Body of pancreas (tissue), 4 donors: ENCODE data around the gene ZNF791. TPM values are rescaled to one million over a fixed set of nuclear protein-coding genes. Genes with fewer than 3 reads are reported as not detected.
A peak's percentile ranks its signal among the peaks of the same experiment; 100 is the strongest.

Experiments used
- ATAC-seq: fragments of 150-250 bp; one replicate; pipeline ENCODE4 v1.9.1; 2016
- DNase-seq, 4 donors: peaks; one replicate each; pipeline ENCODE4 v3.0.0-alpha.2; 2019
- H3K27ac ChIP-seq, 4 donors: fragments of 200-600 bp; sonication (generic); 1 replicate in 3 of 4; 2 replicates in 1 of 4; pipeline versions ENCODE4 v1.5.1 to v1.6.1; 2016 to 2019; ENCODE audit warnings: mild to moderate bottlenecking in 1 of 4, mixed read lengths in 1 of 4, moderate library complexity in 1 of 4
- H3K27me3 ChIP-seq, 2 donors: fragments of 200-600 bp; sonication (generic); one replicate each; pipeline ENCODE4 v1.6.0; 2016; ENCODE audit warnings: mild to moderate bottlenecking in 1 of 2
- H3K36me3 ChIP-seq, 2 donors: fragments of 200-600 bp; sonication (generic); replicated peaks in 1 of 2; 2 replicates each; pipeline ENCODE4 v1.5.1; 2016; ENCODE audit warnings: low read depth in 2 of 2; ENCODE audit not compliant: insufficient read depth in 1 of 2
- H3K4me1 ChIP-seq: fragments of 200-600 bp; sonication (generic); one replicate; pipeline ENCODE4 v1.6.0; 2016
- H3K4me3 ChIP-seq, 2 donors: fragments of 200-600 bp; sonication (generic); 1 replicate in 1 of 2; 2 replicates in 1 of 2; pipeline ENCODE4 v1.5.1; 2016 to 2019
- H3K9me3 ChIP-seq, 3 donors: fragments of 200-600 bp; sonication (generic); 1 replicate in 2 of 3; 2 replicates in 1 of 3; pipeline ENCODE4 v1.5.1; 2016
- CTCF ChIP-seq, 7 experiments: fragments of 450-650 bp in 4 of 7; fragments of 200-600 bp in 3 of 7; sonication (generic) in 3 of 7; IDR thresholded peaks; one replicate each; pipeline ENCODE4 v1.5.1; 2016 to 2019; ENCODE audit warnings: antibody characterized with exemption in 7 of 7
- POLR2A ChIP-seq, 3 donors: fragments of 450-650 bp; IDR thresholded peaks; one replicate each; pipeline ENCODE4 v1.6.1; 2016; ENCODE audit warnings: antibody characterized with exemption in 3 of 3, mild to moderate bottlenecking in 2 of 3
- WGBS, 2 donors: methylation state at CpG; one replicate each; pipeline ENCODE4 v1.1.5; 2017; 5-methylcytosine and 5-hydroxymethylcytosine counted together
- intact Hi-C: fragments of 100-400 bp; cut with DNase I; formaldehyde crosslinking; loops from one replicate; pipeline ENCODE4 v1.15.1; 2023
- total RNA-seq, 2 donors: library from RNA; depleted of rRNA; stranded (reverse); fragments of >200 nt; gene quantifications; one replicate each; pipeline ENCODE4 v1.1.0, GENCODE V29; 2016

Gene ZNF791
- total RNA-seq, 2 donors from 2014 or later, result 9.9 to 16.9 TPM

DNA sequence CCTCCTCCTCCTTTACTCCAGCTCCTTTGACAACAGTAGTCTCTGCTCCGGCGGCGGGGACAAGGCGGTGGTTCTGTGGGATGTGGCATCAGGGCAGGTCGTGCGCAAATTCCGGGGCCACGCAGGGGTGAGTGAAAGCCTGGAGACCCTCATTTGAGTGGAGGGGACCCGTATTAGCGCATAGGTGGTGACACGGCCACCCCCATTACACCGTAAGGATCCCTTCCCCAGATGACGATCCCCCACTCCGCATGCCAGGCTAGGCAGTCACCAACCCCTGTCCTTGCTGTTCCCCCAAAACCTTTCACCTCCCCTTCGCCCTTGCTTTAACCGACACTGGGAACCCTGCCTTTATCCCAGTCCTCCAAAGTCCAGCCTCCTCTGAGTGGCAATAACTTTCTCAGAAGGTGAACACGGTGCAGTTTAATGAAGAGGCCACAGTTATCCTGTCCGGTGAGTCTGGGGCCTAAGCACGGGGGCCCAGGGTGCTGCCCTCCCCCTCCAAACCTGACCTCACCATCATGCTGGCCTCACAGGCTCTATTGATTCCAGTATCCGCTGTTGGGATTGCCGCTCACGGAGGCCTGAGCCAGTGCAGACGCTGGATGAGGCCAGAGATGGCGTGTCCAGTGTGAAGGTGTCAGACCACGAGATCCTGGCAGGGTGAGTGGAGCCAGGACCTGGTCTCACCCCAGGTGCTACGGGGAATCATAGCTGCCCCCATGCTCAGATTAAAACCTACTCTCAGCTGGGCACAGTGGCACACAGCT is 59.6 kb downstream of the ZNF791 start:
- H3K4me1 ChIP-seq, result peaks cover 49% of the 10 kb centered on the region
- ATAC-seq, result no peak
- H3K27ac ChIP-seq, result peak overlapping the region in 3 of 4 donors; percentile 92 to 97 (median 93)
- no peaks in the 10 kb centered on the region for H3K27me3 ChIP-seq
- H3K9me3 ChIP-seq, result no peaks in the 10 kb centered on the region
- peaks cover 0 to 9% of the 10 kb centered on the region in 2 donors for H3K36me3 ChIP-seq
- TF ChIP-seq CTCF (IDR thresholded peaks at IDR 0.05), result no peak
- TF ChIP-seq POLR2A (IDR thresholded peaks at IDR 0.05), result no peak
- DNase-seq, result no peak
- intact Hi-C loops, result no loop called here
- 28 to 31% methylated on average over 18 to 26 of the region's 26 CpGs for WGBS, 2 donors
- H3K4me3 ChIP-seq, result peak overlapping the region; percentile 87 to 98

DNA sequence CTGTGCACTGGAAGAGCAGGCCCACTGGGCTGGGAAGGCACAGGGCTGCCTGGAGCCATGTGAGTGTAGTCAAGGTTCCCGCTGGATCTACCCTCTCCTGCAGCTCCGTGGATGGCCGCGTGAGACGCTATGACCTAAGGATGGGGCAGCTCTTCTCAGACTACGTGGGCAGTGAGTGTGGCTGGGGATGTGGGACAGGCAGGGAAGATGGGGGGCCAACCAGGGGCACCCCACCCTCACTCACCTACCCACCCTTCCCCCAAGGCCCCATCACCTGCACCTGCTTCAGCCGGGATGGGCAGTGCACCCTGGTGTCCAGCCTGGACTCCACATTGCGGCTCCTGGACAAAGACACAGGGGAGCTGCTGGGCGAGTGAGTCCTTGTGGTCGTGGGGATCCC is 62.0 kb downstream of the ZNF791 start:
- Histone ChIP-seq H3K4me3 (no peak overlapping the region), H3K4me1 (peaks cover 30% of the 10 kb centered on the region), H3K27ac (no peak overlapping the region), H3K27me3 (no peaks in the 10 kb centered on the region), H3K9me3 (no peaks in the 10 kb centered on the region), H3K36me3 (peaks cover 4 to 20% of the 10 kb centered on the region in 2 donors)
- WGBS, 2 donors, result 60 to 64% methylated on average over 1 to 9 of the region's 10 CpGs
- TF ChIP-seq CTCF (IDR thresholded peaks at IDR 0.05), result no peak
- no peak for TF ChIP-seq POLR2A (IDR thresholded peaks at IDR 0.05)
- no peak for ATAC-seq
- DNase-seq, result no peak
- intact Hi-C loops, result no loop called here

DNA sequence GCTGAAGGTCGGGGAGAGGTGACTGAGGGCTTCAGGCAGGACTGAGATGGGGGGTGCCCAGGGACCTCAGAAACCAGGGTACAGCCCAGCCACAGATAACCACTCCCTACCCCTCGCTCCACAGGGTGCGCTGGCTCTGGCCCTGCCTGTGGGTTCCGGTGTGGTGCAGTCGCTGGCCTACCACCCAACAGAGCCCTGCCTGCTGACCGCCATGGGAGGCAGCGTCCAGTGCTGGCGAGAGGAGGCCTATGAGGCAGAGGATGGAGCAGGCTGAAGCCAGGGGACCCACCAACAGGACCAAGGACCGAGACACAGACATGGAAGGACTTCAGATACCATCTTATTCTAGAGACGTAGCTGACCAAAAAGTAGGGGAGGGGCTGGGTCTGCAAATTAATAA is 64.7 kb downstream of the ZNF791 start:
- Histone ChIP-seq H3K27ac (no peak overlapping the region), H3K4me1 (peaks cover 18% of the 10 kb centered on the region), H3K4me3 (no peak overlapping the region), H3K27me3 (no peaks in the 10 kb centered on the region), H3K36me3 (peaks cover 12 to 26% of the 10 kb centered on the region in 2 donors), H3K9me3 (no peaks in the 10 kb centered on the region)
- DNase-seq, result no peak
- intact Hi-C loops, result no loop called here
- TF ChIP-seq POLR2A (IDR thresholded peaks at IDR 0.05) (no peak), CTCF (IDR thresholded peaks at IDR 0.05) (no peak)
- ATAC-seq, result no peak
- WGBS, 2 donors, result 81 to 90% methylated on average over 3 to 10 of the region's 10 CpGs

DNA sequence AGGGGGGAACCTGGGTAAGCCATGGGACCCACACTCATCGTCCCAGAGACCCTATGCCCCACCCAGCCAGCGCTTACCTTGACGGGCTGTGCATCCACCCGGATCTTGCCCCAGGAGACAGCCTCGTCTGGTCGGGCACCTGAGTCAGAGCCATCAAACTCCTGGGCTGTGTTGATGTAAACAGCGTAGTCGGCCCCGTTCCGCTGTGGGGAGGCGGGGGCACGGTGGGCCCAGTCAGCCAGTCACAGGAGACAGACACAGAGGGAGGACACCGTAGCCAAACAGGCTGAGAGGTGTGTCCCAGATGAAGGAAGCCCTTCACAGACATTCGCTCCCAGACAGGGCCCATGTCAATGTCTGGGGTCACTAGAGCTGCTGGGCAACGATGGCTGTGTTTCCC is 65.2 kb downstream of the ZNF791 start:
- H3K4me3 ChIP-seq, result no peak overlapping the region
- intact Hi-C loops, result no loop called here
- H3K4me1 ChIP-seq, result peaks cover 18% of the 10 kb centered on the region
- no peaks in the 10 kb centered on the region for H3K9me3 ChIP-seq
- ATAC-seq (peak; percentile 7), DNase-seq (no peak)
- WGBS, 2 donors, result 84 to 85% methylated on average over 12 to 15 of the region's 15 CpGs
- TF ChIP-seq POLR2A (IDR thresholded peaks at IDR 0.05) (no peak), CTCF (IDR thresholded peaks at IDR 0.05) (no peak)
- H3K27me3 ChIP-seq, result no peaks in the 10 kb centered on the region
- H3K36me3 ChIP-seq, result peaks cover 12 to 26% of the 10 kb centered on the region in 2 donors
- H3K27ac ChIP-seq, result no peak overlapping the region

DNA sequence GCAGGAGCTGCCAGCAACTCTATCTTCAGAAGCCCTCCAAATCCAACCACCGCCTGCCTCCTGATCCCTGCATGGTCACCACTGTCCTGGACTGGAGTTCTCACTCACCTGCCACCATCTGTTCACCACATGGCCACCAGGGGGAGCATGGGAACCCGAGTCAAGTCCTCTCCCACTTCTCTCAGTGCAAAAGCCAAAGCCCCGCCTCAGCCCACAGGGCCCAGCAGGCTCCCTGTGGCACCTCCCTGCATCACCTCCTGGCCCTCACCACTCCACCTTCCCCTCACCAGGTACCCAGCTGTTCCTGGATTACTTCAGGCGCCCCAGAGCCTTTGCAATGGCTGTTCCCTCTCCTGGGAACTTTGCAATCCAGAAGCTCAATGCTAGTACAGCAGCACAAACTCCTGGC is 65.7 kb downstream of the ZNF791 start:
- peaks cover 18% of the 10 kb centered on the region for H3K4me1 ChIP-seq
- no peaks in the 10 kb centered on the region for H3K27me3 ChIP-seq
- WGBS, 2 donors, result 13 to 55% methylated on average over 1 to 4 of the region's 4 CpGs
- intact Hi-C loops, result no loop called here
- no peaks in the 10 kb centered on the region for H3K9me3 ChIP-seq
- DNase-seq (peak; percentile 82 to 88 (median 85)), ATAC-seq (peak; percentile 58)
- peaks cover 12 to 26% of the 10 kb centered on the region in 2 donors for H3K36me3 ChIP-seq
- H3K27ac ChIP-seq, result no peak overlapping the region
- no peak for TF ChIP-seq POLR2A (IDR thresholded peaks at IDR 0.05)
- peak; percentile 67 to 87 (median 74) for TF ChIP-seq CTCF (IDR thresholded peaks at IDR 0.05)
- H3K4me3 ChIP-seq, result no peak overlapping the region
